H1 (cell line): ENCODE data around the gene PID1. TPM values are rescaled to one million over a fixed set of nuclear protein-coding genes. Genes with fewer than 3 reads are reported as not detected.

Source experiments
- ATF2 ChIP-seq: IDR thresholded peaks from 2 replicates; pipeline ENCODE4 v1.6.1; 2012; ENCODE audit warnings: low read length, inconsistent platforms
- JUN ChIP-seq: IDR thresholded peaks from 2 replicates; pipeline ENCODE4 v1.6.1; 2011; ENCODE audit warnings: low read depth, mild to moderate bottlenecking, improper control_type of control experiment, low read length
- SP1 ChIP-seq: IDR thresholded peaks from 2 replicates; pipeline ENCODE4 v1.6.1; 2011; ENCODE audit warnings: low read depth, low read length
- polyA plus RNA-seq, 7 experiments: library from polyadenylated mRNA; depleted of rRNA in 3 of 7; stranded (reverse) in 5 of 7; unstranded in 2 of 7; fragments of >200 nt in 5 of 7; fragments of 200-250 nt in 2 of 7; gene quantifications; 1 replicate in 5 of 7; 2 replicates in 1 of 7; 4 replicates in 1 of 7; pipeline versions ENCODE4 v1.2.1 to v1.2.3, GENCODE V29; 2011 to 2013; ENCODE audit warnings: missing spikeins in 2 of 7, mixed read lengths in 2 of 7
- total RNA-seq: library from RNA; stranded (reverse); fragmentation: NEBNext Ultra II Directional; extraction: Animal tissue kit (Norgen Biotek cat#: 25700); gene quantifications from 2 replicates; pipeline ENCODE4 v1.2.1, GENCODE V29; 2021

PID1 gene
- total and polyA plus RNA-seq, 2 of the 8 experiments (the other 6 are each of a cell fraction or from before 2014, with no cell fraction given): 1.5 to 3.3 TPM

GRCh38 chr2:229196448-229196847, 74.6 kb downstream of the PID1 start (continued):
- no peak for TF ChIP-seq JUN
- no peak for TF ChIP-seq SP1
- no peak for TF ChIP-seq ATF2
